ENCODE data around the gene COA8. TPM values are rescaled to one million over a fixed set of nuclear protein-coding genes. Genes with fewer than 3 reads are reported as not detected.

COA8 gene
- total and polyA plus RNA-seq, 10 of the 15 experiments (the other 5 are each of a cell fraction or from before 2014, with no cell fraction given), result 6.1 to 69.5 (median 25.8) TPM

GRCh38 chr14:103552011-103552845 is 10.5 kb upstream of the COA8 start:
- H3K4me2 ChIP-seq (ENCODE audit: control insufficient read depth, insufficient read depth), result no peak overlapping the region
- no peaks in the 10 kb centered on the region for H3K9me3 ChIP-seq (replicated peaks; ENCODE audit: control insufficient read depth, insufficient read depth, low read length)
- 73% methylated on average over 18 of the region's 18 CpGs for WGBS (ENCODE audit: insufficient coverage, insufficient replicate concordance, low lambda C conversion rate, missing lambda C conversion rate)
- no peak for TF ChIP-seq TAF1 (IDR thresholded peaks at IDR 0.05; ENCODE audit: borderline replicate concordance, low read depth, low read length)
- TF ChIP-seq ATF7 (IDR thresholded peaks at IDR 0.05; ENCODE audit: low read depth), result no peak
- TF ChIP-seq, protein P1, sequence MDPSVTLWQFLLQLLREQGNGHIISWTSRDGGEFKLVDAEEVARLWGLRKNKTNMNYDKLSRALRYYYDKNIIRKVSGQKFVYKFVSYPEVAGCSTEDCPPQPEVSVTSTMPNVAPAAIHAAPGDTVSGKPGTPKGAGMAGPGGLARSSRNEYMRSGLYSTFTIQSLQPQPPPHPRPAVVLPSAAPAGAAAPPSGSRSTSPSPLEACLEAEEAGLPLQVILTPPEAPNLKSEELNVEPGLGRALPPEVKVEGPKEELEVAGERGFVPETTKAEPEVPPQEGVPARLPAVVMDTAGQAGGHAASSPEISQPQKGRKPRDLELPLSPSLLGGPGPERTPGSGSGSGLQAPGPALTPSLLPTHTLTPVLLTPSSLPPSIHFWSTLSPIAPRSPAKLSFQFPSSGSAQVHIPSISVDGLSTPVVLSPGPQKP (IDR thresholded peaks at IDR 0.05; ENCODE audit: low read depth, low read length), result no peak
- TF ChIP-seq JUND (IDR thresholded peaks at IDR 0.05; ENCODE audit: low read depth, low read length), result no peak
- no peak for TF ChIP-seq TARDBP (IDR thresholded peaks at IDR 0.05; ENCODE audit: borderline replicate concordance)
- TF ChIP-seq PKNOX1 (IDR thresholded peaks at IDR 0.05), result no peak
- TF ChIP-seq BMI1 (IDR thresholded peaks at IDR 0.05; ENCODE audit: borderline replicate concordance), result no peak
- no peak for TF ChIP-seq STAT3 (IDR thresholded peaks at IDR 0.05; ENCODE audit: low read depth, low read length)
- no peak for TF ChIP-seq MXI1 (IDR thresholded peaks at IDR 0.05; ENCODE audit: low read depth, low read length)
- TF ChIP-seq SUPT20H (IDR thresholded peaks at IDR 0.05; ENCODE audit: borderline replicate concordance, control insufficient read depth, low read depth, low read length), result no peak
- no peak for TF ChIP-seq KLF5 (IDR thresholded peaks at IDR 0.05; ENCODE audit: partially characterized antibody)
- TF ChIP-seq, protein P2, sequence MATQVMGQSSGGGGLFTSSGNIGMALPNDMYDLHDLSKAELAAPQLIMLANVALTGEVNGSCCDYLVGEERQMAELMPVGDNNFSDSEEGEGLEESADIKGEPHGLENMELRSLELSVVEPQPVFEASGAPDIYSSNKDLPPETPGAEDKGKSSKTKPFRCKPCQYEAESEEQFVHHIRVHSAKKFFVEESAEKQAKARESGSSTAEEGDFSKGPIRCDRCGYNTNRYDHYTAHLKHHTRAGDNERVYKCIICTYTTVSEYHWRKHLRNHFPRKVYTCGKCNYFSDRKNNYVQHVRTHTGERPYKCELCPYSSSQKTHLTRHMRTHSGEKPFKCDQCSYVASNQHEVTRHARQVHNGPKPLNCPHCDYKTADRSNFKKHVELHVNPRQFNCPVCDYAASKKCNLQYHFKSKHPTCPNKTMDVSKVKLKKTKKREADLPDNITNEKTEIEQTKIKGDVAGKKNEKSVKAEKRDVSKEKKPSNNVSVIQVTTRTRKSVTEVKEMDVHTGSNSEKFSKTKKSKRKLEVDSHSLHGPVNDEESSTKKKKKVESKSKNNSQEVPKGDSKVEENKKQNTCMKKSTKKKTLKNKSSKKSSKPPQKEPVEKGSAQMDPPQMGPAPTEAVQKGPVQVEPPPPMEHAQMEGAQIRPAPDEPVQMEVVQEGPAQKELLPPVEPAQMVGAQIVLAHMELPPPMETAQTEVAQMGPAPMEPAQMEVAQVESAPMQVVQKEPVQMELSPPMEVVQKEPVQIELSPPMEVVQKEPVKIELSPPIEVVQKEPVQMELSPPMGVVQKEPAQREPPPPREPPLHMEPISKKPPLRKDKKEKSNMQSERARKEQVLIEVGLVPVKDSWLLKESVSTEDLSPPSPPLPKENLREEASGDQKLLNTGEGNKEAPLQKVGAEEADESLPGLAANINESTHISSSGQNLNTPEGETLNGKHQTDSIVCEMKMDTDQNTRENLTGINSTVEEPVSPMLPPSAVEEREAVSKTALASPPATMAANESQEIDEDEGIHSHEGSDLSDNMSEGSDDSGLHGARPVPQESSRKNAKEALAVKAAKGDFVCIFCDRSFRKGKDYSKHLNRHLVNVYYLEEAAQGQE (IDR thresholded peaks at IDR 0.05; ENCODE audit: low read depth, low read length), result no peak
- no peak for TF ChIP-seq POLR2AphosphoS5 (IDR thresholded peaks at IDR 0.05; ENCODE audit: low read length)
- TF ChIP-seq BHLHE40 (IDR thresholded peaks at IDR 0.05; ENCODE audit: borderline replicate concordance in 1 of 2, low read depth in 2 of 2, low read length in 1 of 2), result no peak
- TF ChIP-seq, protein P3, sequence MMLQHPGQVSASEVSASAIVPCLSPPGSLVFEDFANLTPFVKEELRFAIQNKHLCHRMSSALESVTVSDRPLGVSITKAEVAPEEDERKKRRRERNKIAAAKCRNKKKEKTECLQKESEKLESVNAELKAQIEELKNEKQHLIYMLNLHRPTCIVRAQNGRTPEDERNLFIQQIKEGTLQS (IDR thresholded peaks at IDR 0.05; ENCODE audit: borderline replicate concordance, extremely low read depth, low read depth, low read length), result no peak
- no peak for TF ChIP-seq HDGF (IDR thresholded peaks at IDR 0.05)
- DNase-seq (ENCODE audit: low read depth, low spot score) (no peak), FAIRE-seq (no peak), ATAC-seq (no peak)
- intact Hi-C loops (cut with micrococcal nuclease; ENCODE audit: unreplicated experiment), result no loop called here
- no peak overlapping the region for H3K9ac ChIP-seq (ENCODE audit: control insufficient read depth, insufficient read depth, low read length)
- no peaks in the 10 kb centered on the region for H4K20me1 ChIP-seq (ENCODE audit: control insufficient read depth, insufficient read depth)
- BruUV-seq (replicated peaks), result no TSS peak
- CTCF ChIA-PET, result interaction anchor here (1.3 kb wide), 1 partner anchor 21 kb away, joined by 4 read pairs; no protein-coding TSS in a partner anchor
- H3K4me1 ChIP-seq (ENCODE audit: control insufficient read depth, insufficient read depth, low read length), result no peaks in the 10 kb centered on the region
- H3K79me2 ChIP-seq (ENCODE audit: control insufficient read depth, insufficient read depth, low read length), result no peaks in the 10 kb centered on the region
- RAD21 ChIA-PET (ENCODE audit: unreplicated experiment), result interaction anchor here (0.6 to 1.5 kb wide), 3 partner anchors 30 to 155 kb away, joined by 3 to 5 read pairs (median 4); partner anchors contain the start of gene CKB
- no peaks in the 10 kb centered on the region for H3K36me3 ChIP-seq (ENCODE audit: control insufficient read depth in 2 of 2, insufficient read depth in 2 of 2, low read length in 1 of 2)
- H3K27me3 ChIP-seq (replicated peaks in 1 of 2; ENCODE audit: control insufficient read depth in 2 of 2, insufficient read depth in 2 of 2, low read length in 1 of 2), result no peaks in the 10 kb centered on the region
- POLR2A ChIA-PET, result no interaction called here
- in situ Hi-C loops (cut with MboI), result no loop called here
- no peak overlapping the region for H3K4me3 ChIP-seq
- SMC1A ChIA-PET (ENCODE audit: uncharacterized antibody, unreplicated experiment), result interaction anchor here (1.5 kb wide), 1 partner anchor 34 kb away, joined by 4 read pairs; no protein-coding TSS in a partner anchor
- no peak overlapping the region for H3K27ac ChIP-seq (ENCODE audit: control insufficient read depth, insufficient read depth)
- H2AFZ ChIP-seq (ENCODE audit: control insufficient read depth, low read depth, low read length), result no peak overlapping the region
